H1 (cell line): ENCODE data around the gene RASSF4. TPM values are rescaled to one million over a fixed set of nuclear protein-coding genes. Genes with fewer than 3 reads are reported as not detected.

Experiments
- CTCF ChIA-PET: fragments of 300-600 bp; sonication (Branson Sonifier 250); formaldehyde crosslinking; loops from one replicate; lab custom pipeline; 2021; ENCODE audit not compliant: partially characterized antibody; lab: Charles Lee
- POLR2A ChIA-PET: fragments of 300-600 bp; sonication (Branson Sonifier 250); formaldehyde crosslinking; loops from one replicate; lab custom pipeline; 2021; ENCODE audit warnings: inconsistent platforms; ENCODE audit not compliant: partially characterized antibody; lab: Charles Lee
- DNase-seq, 2 experiments: peaks; one replicate each; pipeline versions ENCODE4 v3.0.0 to v3.0.0-alpha.2; 2010 to 2022; ENCODE audit warnings: low spot score in 2 of 2, low read depth in 1 of 2, mixed read lengths in 1 of 2
- FAIRE-seq: peaks from 2 replicates; lab custom pipeline; 2011; peaks lifted over from hg19 to GRCh38; lab: Jason Lieb, UNC
- H2AFZ ChIP-seq: 2 replicates; pipeline ENCODE4 v1.8.1; 2012; ENCODE audit warnings: low read length, inconsistent platforms
- H2AK5ac ChIP-seq: 2 replicates; pipeline ENCODE4 v1.6.1; 2013; ENCODE audit warnings: low read depth, low read length
- H2BK120ac ChIP-seq: replicated peaks from 2 replicates; pipeline ENCODE3; 2013; ENCODE audit warnings: low read depth, low read length, inconsistent platforms
- H2BK12ac ChIP-seq: 2 replicates; pipeline ENCODE4 v1.6.1; 2013; ENCODE audit warnings: low read depth, low read length
- H2BK15ac ChIP-seq: 2 replicates; pipeline ENCODE4 v1.6.1; 2013; ENCODE audit warnings: low read length
- H2BK20ac ChIP-seq: 2 replicates; pipeline ENCODE4 v1.6.1; 2013; ENCODE audit warnings: low read length
- H2BK5ac ChIP-seq: 2 replicates; pipeline ENCODE4 v1.6.1; 2013; ENCODE audit warnings: low read depth, low read length
- H3K14ac ChIP-seq: 2 replicates; pipeline ENCODE4 v1.6.1; 2013; ENCODE audit warnings: inconsistent platforms; ENCODE audit not compliant: insufficient read length
- H3K18ac ChIP-seq: 2 replicates; pipeline ENCODE4 v1.6.1; 2013; ENCODE audit warnings: low read length; ENCODE audit errors: extremely low read depth
- H3K23ac ChIP-seq: 2 replicates; pipeline ENCODE4 v1.6.1; 2013; ENCODE audit warnings: inconsistent platforms; ENCODE audit not compliant: insufficient read length
- H3K23me2 ChIP-seq: 2 replicates; pipeline ENCODE4 v1.6.1; 2013; ENCODE audit warnings: low read depth, low read length
- H3K27ac ChIP-seq: 2 replicates; pipeline ENCODE4 v1.6.1; 2011; ENCODE audit warnings: low read depth, low read length, inconsistent platforms
- H3K27me3 ChIP-seq, 4 experiments: replicated peaks in 1 of 4; 1 replicate in 1 of 4; 2 replicates in 3 of 4; pipeline versions ENCODE4 v1.6.1 to v1.8.1; 2011 to 2013; ENCODE audit warnings: low read length in 3 of 4, mild to moderate bottlenecking in 3 of 4, inconsistent platforms in 2 of 4, mixed read lengths in 2 of 4, moderate library complexity in 1 of 4; ENCODE audit not compliant: control insufficient read depth in 3 of 4, insufficient read depth in 3 of 4; ENCODE audit errors: extremely low read depth in 1 of 4
- H3K36me3 ChIP-seq, 4 experiments: 2 replicates each; pipeline versions ENCODE4 v1.6.1 to v1.8.1; 2011 to 2013; ENCODE audit warnings: mild to moderate bottlenecking in 4 of 4, low read length in 3 of 4, moderate library complexity in 2 of 4, control low read depth in 1 of 4, inconsistent platforms in 1 of 4; ENCODE audit not compliant: insufficient read depth in 4 of 4, control insufficient read depth in 2 of 4
- H3K4ac ChIP-seq: replicated peaks from 2 replicates; pipeline ENCODE3; 2013; ENCODE audit warnings: low read length, low read depth, mixed read lengths, inconsistent platforms; ENCODE audit not compliant: insufficient read length
- H3K4me1 ChIP-seq, 4 experiments: replicated peaks in 1 of 4; 1 replicate in 1 of 4; 2 replicates in 3 of 4; pipeline versions ENCODE4 v1.6.1 to v1.8.1; 2011 to 2013; ENCODE audit warnings: low read length in 3 of 4, inconsistent platforms in 2 of 4, mixed read lengths in 1 of 4; ENCODE audit not compliant: insufficient read depth in 4 of 4, control insufficient read depth in 3 of 4
- H3K4me2 ChIP-seq, 2 experiments: 2 replicates each; pipeline versions ENCODE4 v1.6.1 to v1.8.1; 2011 to 2013; ENCODE audit warnings: low read depth in 2 of 2, low read length in 2 of 2, control low read depth in 1 of 2, inconsistent platforms in 1 of 2, mild to moderate bottlenecking in 1 of 2; ENCODE audit not compliant: insufficient read depth in 1 of 2
- H3K4me3 ChIP-seq, 4 experiments: fragments of 200-600, 300-600 bp in 1 of 4; sonication (generic), shearing (Covaris generic), sonication (Bioruptor Twin) in 1 of 4; 2 replicates each; pipeline versions ENCODE4 v1.5.1 to v1.8.1; 2011 to 2016; ENCODE audit warnings: low read length in 4 of 4, low read depth in 3 of 4, control low read depth in 2 of 4, inconsistent platforms in 2 of 4, mild to moderate bottlenecking in 2 of 4, mixed read lengths in 1 of 4, moderate library complexity in 1 of 4; ENCODE audit not compliant: insufficient read depth in 2 of 4; ENCODE audit errors: extremely low read depth in 1 of 4
- H3K56ac ChIP-seq: replicated peaks from 2 replicates; pipeline ENCODE3; 2013; ENCODE audit warnings: low read depth, mild to moderate bottlenecking, mixed read lengths, low read length, inconsistent platforms; ENCODE audit not compliant: insufficient read length
- H3K79me1 ChIP-seq: 2 replicates; pipeline ENCODE4 v1.6.1; 2013; ENCODE audit warnings: low read depth, low read length, control low read depth
- H3K79me2 ChIP-seq, 2 experiments: 2 replicates each; pipeline versions ENCODE4 v1.6.1 to v1.8.1; 2012 to 2013; ENCODE audit warnings: low read length in 2 of 2, mild to moderate bottlenecking in 2 of 2, inconsistent platforms in 1 of 2; ENCODE audit not compliant: insufficient read depth in 2 of 2, control insufficient read depth in 1 of 2
- H3K9ac ChIP-seq, 4 experiments: replicated peaks in 1 of 4; 1 replicate in 1 of 4; 2 replicates in 3 of 4; pipeline versions ENCODE4 v1.6.1 to v1.8.1; 2011 to 2013; ENCODE audit warnings: low read depth in 3 of 4, low read length in 3 of 4, control low read depth in 2 of 4, mild to moderate bottlenecking in 2 of 4, moderate library complexity in 2 of 4, inconsistent platforms in 1 of 4; ENCODE audit errors: extremely low read depth in 1 of 4
- H3K9me3 ChIP-seq, 2 experiments: 2 replicates each; pipeline versions ENCODE4 v1.6.1 to v1.8.1; 2012 to 2013; ENCODE audit warnings: mild to moderate bottlenecking in 2 of 2, moderate library complexity in 2 of 2, control low read depth in 1 of 2, inconsistent platforms in 1 of 2, low read depth in 1 of 2, low read length in 1 of 2, mixed read lengths in 1 of 2; ENCODE audit not compliant: insufficient read depth in 2 of 2
- H4K20me1 ChIP-seq, 2 experiments: replicated peaks in 1 of 2; 2 replicates each; pipeline versions ENCODE3 to v1.8.1; 2011 to 2013; ENCODE audit warnings: inconsistent platforms in 2 of 2, low read length in 2 of 2, mild to moderate bottlenecking in 1 of 2; ENCODE audit not compliant: insufficient read depth in 2 of 2, control insufficient read depth in 1 of 2
- H4K5ac ChIP-seq: 2 replicates; pipeline ENCODE4 v1.6.1; 2013; ENCODE audit warnings: low read length, low read depth, mixed read lengths, inconsistent platforms; ENCODE audit not compliant: insufficient read length
- H4K8ac ChIP-seq: 2 replicates; pipeline ENCODE4 v1.8.0; 2013; ENCODE audit warnings: mild to moderate bottlenecking, moderate library complexity, low read length, inconsistent platforms; ENCODE audit not compliant: insufficient read depth; ENCODE audit errors: extremely low read depth
- H4K91ac ChIP-seq: replicated peaks from 2 replicates; pipeline ENCODE3; 2013; ENCODE audit warnings: low read length, mixed read lengths, inconsistent platforms; ENCODE audit not compliant: insufficient read length
- BACH1 ChIP-seq: IDR thresholded peaks from 2 replicates; pipeline ENCODE4 v1.6.1; 2012; ENCODE audit warnings: low read length, improper control_type of control experiment
- BCL11A ChIP-seq, 2 experiments: IDR thresholded peaks; one replicate each; pipeline ENCODE4 v1.6.1; 2011; ENCODE audit warnings: low read depth in 2 of 2, low read length in 2 of 2, mild to moderate bottlenecking in 2 of 2
- EZH2 ChIP-seq: fragments of 200-600 bp; sonication (generic); IDR thresholded peaks from 2 replicates; pipeline ENCODE4 v1.7.1; 2012; ENCODE audit warnings: low read depth, mild to moderate bottlenecking, moderate library complexity, low read length, inconsistent platforms; ENCODE audit not compliant: severe bottlenecking
- JUND ChIP-seq: IDR thresholded peaks from 2 replicates; pipeline ENCODE4 v1.6.1; 2011; ENCODE audit warnings: mild to moderate bottlenecking, improper control_type of control experiment, low read length
- WGBS, 2 experiments: shearing (Covaris generic) in 1 of 2; methylation state at CpG; one replicate each; pipeline versions ENCODE4 v1.1.6 to v1.1.7; 2013 to 2015; ENCODE audit warnings: low lambda C conversion rate in 2 of 2, mixed read lengths in 2 of 2, inconsistent platforms in 1 of 2, low coverage in 1 of 2, missing lambda C conversion rate in 1 of 2; ENCODE audit not compliant: insufficient replicate concordance in 2 of 2, insufficient coverage in 1 of 2, insufficient read length in 1 of 2; ENCODE audit errors: extremely low coverage in 1 of 2, missing lambda C conversion rate in 1 of 2; 5-methylcytosine and 5-hydroxymethylcytosine counted together
- polyA plus RNA-seq, 7 experiments: library from polyadenylated mRNA; depleted of rRNA in 3 of 7; stranded (reverse) in 5 of 7; unstranded in 2 of 7; fragments of >200 nt in 5 of 7; fragments of 200-250 nt in 2 of 7; gene quantifications; 1 replicate in 5 of 7; 2 replicates in 1 of 7; 4 replicates in 1 of 7; pipeline versions ENCODE4 v1.2.1 to v1.2.3, GENCODE V29; 2011 to 2013; ENCODE audit warnings: missing spikeins in 2 of 7, mixed read lengths in 2 of 7
- total RNA-seq: library from RNA; stranded (reverse); fragmentation: NEBNext Ultra II Directional; extraction: Animal tissue kit (Norgen Biotek cat#: 25700); gene quantifications from 2 replicates; pipeline ENCODE4 v1.2.1, GENCODE V29; 2021
- TF ChIP-seq, protein P1 (sequence below): IDR thresholded peaks from 2 replicates; pipeline ENCODE4 v1.6.1; 2012; ENCODE audit warnings: inconsistent platforms
- TF ChIP-seq, protein P2 (sequence below): IDR thresholded peaks from 2 replicates; pipeline ENCODE4 v1.6.1; 2011; ENCODE audit warnings: low read depth, mild to moderate bottlenecking, low read length; ENCODE audit not compliant: insufficient read depth

Gene RASSF4
- total and polyA plus RNA-seq, 2 of the 8 experiments (the other 6 are each of a cell fraction or from before 2014, with no cell fraction given) = 14.3 to 14.5 TPM

GRCh38 chr10:44991571-44991970 lies 32.0 kb downstream of the RASSF4 start:
- H4K5ac ChIP-seq = no peak overlapping the region
- H2AFZ ChIP-seq = no peak overlapping the region
- H2BK15ac ChIP-seq = no peak overlapping the region
- H3K4me2 ChIP-seq = 0 out of 4 replicates have a peak overlapping the region, but pooled peaks of 1 of the 2 experiments have one; percentile 31
- H3K79me2 ChIP-seq = no peaks in the 10 kb centered on the region
- no peaks in the 10 kb centered on the region for H3K79me1 ChIP-seq
- FAIRE-seq (no peak), DNase-seq (no peak)
- no peak overlapping the region for H3K23ac ChIP-seq
- TF ChIP-seq BACH1 (no peak), JUND (no peak), EZH2 (no peak), BCL11A (IDR thresholded peaks at IDR 0.05; ENCODE audit: low read depth in 2 of 2, low read length in 2 of 2) (no peak)
- TF ChIP-seq, protein P1, sequence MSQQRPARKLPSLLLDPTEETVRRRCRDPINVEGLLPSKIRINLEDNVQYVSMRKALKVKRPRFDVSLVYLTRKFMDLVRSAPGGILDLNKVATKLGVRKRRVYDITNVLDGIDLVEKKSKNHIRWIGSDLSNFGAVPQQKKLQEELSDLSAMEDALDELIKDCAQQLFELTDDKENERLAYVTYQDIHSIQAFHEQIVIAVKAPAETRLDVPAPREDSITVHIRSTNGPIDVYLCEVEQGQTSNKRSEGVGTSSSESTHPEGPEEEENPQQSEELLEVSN = no peak
- TF ChIP-seq, protein P2, sequence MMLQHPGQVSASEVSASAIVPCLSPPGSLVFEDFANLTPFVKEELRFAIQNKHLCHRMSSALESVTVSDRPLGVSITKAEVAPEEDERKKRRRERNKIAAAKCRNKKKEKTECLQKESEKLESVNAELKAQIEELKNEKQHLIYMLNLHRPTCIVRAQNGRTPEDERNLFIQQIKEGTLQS = no peak
- H2BK20ac ChIP-seq = peak overlapping the region; percentile 82
- H4K91ac ChIP-seq = no peak overlapping the region
- H3K9me3 ChIP-seq = no peaks in the 10 kb centered on the region
- H2BK120ac ChIP-seq = no peak overlapping the region
- H3K56ac ChIP-seq = no peak overlapping the region
- H3K23me2 ChIP-seq = no peaks in the 10 kb centered on the region
- no peak overlapping the region for H3K14ac ChIP-seq
- no peak overlapping the region for H3K27ac ChIP-seq
- WGBS, 2 experiments = 85% methylated on average over 5 of the region's 5 CpGs; no CpG with 5 or more reads in 1 of the 2 experiments
- no peak overlapping the region for H3K4me3 ChIP-seq
- H3K4me1 ChIP-seq = peaks cover 5 to 39% (median 23%) of the 10 kb centered on the region in 4 experiments; a peak in 6 of 7 replicates
- H4K8ac ChIP-seq = no peak overlapping the region
- H3K9ac ChIP-seq = no peak overlapping the region
- POLR2A ChIA-PET = interaction anchor here (1.2 to 1.8 kb wide), 2 partner anchors 13 to 16 kb away, joined by 4 to 5 read pairs; partner anchors contain the start of gene DEPP1
- H3K27me3 ChIP-seq = peaks cover 0 to 3% (median 1%) of the 10 kb centered on the region in 4 experiments; a peak in 4 of 7 replicates
- no peak overlapping the region for H3K18ac ChIP-seq
- H2BK12ac ChIP-seq = no peak overlapping the region
- no peaks in the 10 kb centered on the region for H4K20me1 ChIP-seq
- H3K4ac ChIP-seq = no peak overlapping the region
- CTCF ChIA-PET = interaction anchor here (2.6 to 12.1 kb wide), 5 partner anchors 10 to 63 kb away, joined by 10 to 117 read pairs (median 43); partner anchors contain the start of genes DEPP1 and ZNF22
- no peak overlapping the region for H2BK5ac ChIP-seq
- no peak overlapping the region for H2AK5ac ChIP-seq
- peaks cover 0 to 3% (median 1%) of the 10 kb centered on the region in 4 experiments; a peak in 1 of 8 replicates for H3K36me3 ChIP-seq
